ENCODE results near the gene PCNX2.

DNA sequence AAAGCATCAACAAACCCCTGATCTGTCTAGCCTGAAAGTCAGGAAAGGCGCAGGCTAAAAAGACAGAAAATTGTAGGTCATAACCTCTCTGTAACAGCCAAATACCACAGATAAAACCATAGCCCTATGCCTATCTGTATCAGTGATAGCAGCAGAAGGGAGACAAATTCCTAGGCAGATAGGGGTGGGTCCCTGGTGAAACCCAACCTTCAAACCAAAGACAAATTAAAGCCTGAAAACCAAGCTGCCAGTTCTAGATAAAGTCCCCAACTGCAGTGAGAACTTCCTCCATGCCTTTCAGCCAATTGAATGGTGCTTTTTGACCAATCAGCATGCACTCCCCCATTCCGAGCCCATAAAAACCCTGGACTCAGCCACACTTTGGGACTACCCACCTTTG, 229.8 kb downstream of the PCNX2 start:
- TF ChIP-seq, protein P1, sequence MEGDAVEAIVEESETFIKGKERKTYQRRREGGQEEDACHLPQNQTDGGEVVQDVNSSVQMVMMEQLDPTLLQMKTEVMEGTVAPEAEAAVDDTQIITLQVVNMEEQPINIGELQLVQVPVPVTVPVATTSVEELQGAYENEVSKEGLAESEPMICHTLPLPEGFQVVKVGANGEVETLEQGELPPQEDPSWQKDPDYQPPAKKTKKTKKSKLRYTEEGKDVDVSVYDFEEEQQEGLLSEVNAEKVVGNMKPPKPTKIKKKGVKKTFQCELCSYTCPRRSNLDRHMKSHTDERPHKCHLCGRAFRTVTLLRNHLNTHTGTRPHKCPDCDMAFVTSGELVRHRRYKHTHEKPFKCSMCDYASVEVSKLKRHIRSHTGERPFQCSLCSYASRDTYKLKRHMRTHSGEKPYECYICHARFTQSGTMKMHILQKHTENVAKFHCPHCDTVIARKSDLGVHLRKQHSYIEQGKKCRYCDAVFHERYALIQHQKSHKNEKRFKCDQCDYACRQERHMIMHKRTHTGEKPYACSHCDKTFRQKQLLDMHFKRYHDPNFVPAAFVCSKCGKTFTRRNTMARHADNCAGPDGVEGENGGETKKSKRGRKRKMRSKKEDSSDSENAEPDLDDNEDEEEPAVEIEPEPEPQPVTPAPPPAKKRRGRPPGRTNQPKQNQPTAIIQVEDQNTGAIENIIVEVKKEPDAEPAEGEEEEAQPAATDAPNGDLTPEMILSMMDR (IDR thresholded peaks at IDR 0.05 in 2 of 3, conservative IDR thresholded peaks at IDR 0.05 in 1 of 3; ENCODE audit: borderline replicate concordance in 1 of 3, insufficient read depth in 1 of 3, low read depth in 2 of 3, low read length in 2 of 3) = no peak
- TF ChIP-seq EZH2phosphoT487 (IDR thresholded peaks at IDR 0.05; ENCODE audit: borderline replicate concordance) (no peak), POLR2A (IDR thresholded peaks at IDR 0.05; ENCODE audit: borderline replicate concordance, extremely low read depth, insufficient read depth, insufficient read length) (no peak), EZH2 (IDR thresholded peaks at IDR 0.05) (no peak), POLR2AphosphoS5 (IDR thresholded peaks at IDR 0.05; ENCODE audit: low read depth, low read length) (no peak), SIN3A (IDR thresholded peaks at IDR 0.05; ENCODE audit: low read depth) (no peak), ZNF274 (IDR thresholded peaks at IDR 0.05; ENCODE audit: low read depth, low read length) (no peak), SP1 (IDR thresholded peaks at IDR 0.05; ENCODE audit: low read depth) (no peak)
- TF ChIP-seq, protein P2, sequence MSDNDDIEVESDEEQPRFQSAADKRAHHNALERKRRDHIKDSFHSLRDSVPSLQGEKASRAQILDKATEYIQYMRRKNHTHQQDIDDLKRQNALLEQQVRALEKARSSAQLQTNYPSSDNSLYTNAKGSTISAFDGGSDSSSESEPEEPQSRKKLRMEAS (IDR thresholded peaks at IDR 0.05) = no peak
- TF ChIP-seq, protein P3, sequence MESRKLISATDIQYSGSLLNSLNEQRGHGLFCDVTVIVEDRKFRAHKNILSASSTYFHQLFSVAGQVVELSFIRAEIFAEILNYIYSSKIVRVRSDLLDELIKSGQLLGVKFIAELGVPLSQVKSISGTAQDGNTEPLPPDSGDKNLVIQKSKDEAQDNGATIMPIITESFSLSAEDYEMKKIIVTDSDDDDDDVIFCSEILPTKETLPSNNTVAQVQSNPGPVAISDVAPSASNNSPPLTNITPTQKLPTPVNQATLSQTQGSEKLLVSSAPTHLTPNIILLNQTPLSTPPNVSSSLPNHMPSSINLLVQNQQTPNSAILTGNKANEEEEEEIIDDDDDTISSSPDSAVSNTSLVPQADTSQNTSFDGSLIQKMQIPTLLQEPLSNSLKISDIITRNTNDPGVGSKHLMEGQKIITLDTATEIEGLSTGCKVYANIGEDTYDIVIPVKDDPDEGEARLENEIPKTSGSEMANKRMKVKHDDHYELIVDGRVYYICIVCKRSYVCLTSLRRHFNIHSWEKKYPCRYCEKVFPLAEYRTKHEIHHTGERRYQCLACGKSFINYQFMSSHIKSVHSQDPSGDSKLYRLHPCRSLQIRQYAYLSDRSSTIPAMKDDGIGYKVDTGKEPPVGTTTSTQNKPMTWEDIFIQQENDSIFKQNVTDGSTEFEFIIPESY (IDR thresholded peaks at IDR 0.05; ENCODE audit: extremely low read depth, insufficient replicate concordance, low read length) = no peak

Data from HCT116 (cell line).